H9 (cell line): ENCODE data around the gene ASMT. TPM values are rescaled to one million over a fixed set of nuclear protein-coding genes. Genes with fewer than 3 reads are reported as not detected.

Experiments
- DNase-seq: peaks from one replicate; pipeline ENCODE4 v3.0.0-alpha.2; 2017
- H2AFZ ChIP-seq: one replicate; pipeline ENCODE4 v1.6.1; 2013; ENCODE audit warnings: mild to moderate bottlenecking, low read length, control low read depth, moderate library complexity
- H2AK5ac ChIP-seq: 2 replicates; pipeline ENCODE4 v1.6.1; 2013; ENCODE audit warnings: low read length, control low read depth, mixed read lengths; ENCODE audit not compliant: insufficient read length
- H2BK120ac ChIP-seq: one replicate; pipeline ENCODE4 v1.6.1; 2013; ENCODE audit warnings: low read depth, mild to moderate bottlenecking, low read length, control low read depth, inconsistent platforms; ENCODE audit not compliant: poor library complexity, severe bottlenecking
- H2BK12ac ChIP-seq: 2 replicates; pipeline ENCODE4 v1.6.1; 2013; ENCODE audit warnings: low read length, control low read depth, mixed read lengths, low read depth; ENCODE audit not compliant: insufficient read length
- H2BK15ac ChIP-seq: 2 replicates; pipeline ENCODE4 v1.6.1; 2013; ENCODE audit warnings: low read depth, low read length, control low read depth
- H2BK20ac ChIP-seq: one replicate; pipeline ENCODE4 v1.6.1; 2013; ENCODE audit warnings: low read depth, mild to moderate bottlenecking, low read length, control low read depth, inconsistent platforms; ENCODE audit not compliant: poor library complexity, severe bottlenecking
- H2BK5ac ChIP-seq: 2 replicates; pipeline ENCODE4 v1.6.1; 2013; ENCODE audit warnings: low read length, control low read depth, mixed read lengths; ENCODE audit not compliant: insufficient read length
- H3K14ac ChIP-seq: 2 replicates; pipeline ENCODE4 v1.6.1; 2013; ENCODE audit warnings: low read length, control low read depth; ENCODE audit not compliant: insufficient read depth
- H3K18ac ChIP-seq: 2 replicates; pipeline ENCODE4 v1.6.1; 2013; ENCODE audit warnings: low read depth, mild to moderate bottlenecking, mixed read lengths, low read length, control low read depth; ENCODE audit not compliant: insufficient read length
- H3K23ac ChIP-seq: 2 replicates; pipeline ENCODE4 v1.6.1; 2013; ENCODE audit warnings: low read length, control low read depth, mixed read lengths, low read depth; ENCODE audit not compliant: insufficient read length
- H3K23me2 ChIP-seq: 2 replicates; pipeline ENCODE4 v1.6.1; 2013; ENCODE audit warnings: low read depth, mild to moderate bottlenecking, mixed read lengths, low read length, control low read depth; ENCODE audit not compliant: insufficient read length, poor library complexity, severe bottlenecking
- H3K27ac ChIP-seq: 2 replicates; pipeline ENCODE4 v1.5.1; 2013; ENCODE audit warnings: low read length, control low read depth, mixed read lengths, low read depth; ENCODE audit not compliant: insufficient read length
- H3K27me3 ChIP-seq: 2 replicates; pipeline ENCODE4 v1.6.1; 2013; ENCODE audit warnings: low read length, control low read depth, inconsistent platforms; ENCODE audit not compliant: insufficient read depth
- H3K4ac ChIP-seq: 2 replicates; pipeline ENCODE4 v1.6.1; 2013; ENCODE audit warnings: low read depth, mild to moderate bottlenecking, control low read depth, inconsistent platforms, low read length, moderate library complexity
- H3K4me1 ChIP-seq: 2 replicates; pipeline ENCODE4 v1.6.1; 2013; ENCODE audit warnings: low read length, control low read depth, inconsistent platforms; ENCODE audit not compliant: insufficient read depth
- H3K4me2 ChIP-seq: 2 replicates; pipeline ENCODE4 v1.6.1; 2013; ENCODE audit warnings: low read length, control low read depth, mixed read lengths; ENCODE audit not compliant: insufficient read length, insufficient read depth
- H3K56ac ChIP-seq: 2 replicates; pipeline ENCODE4 v1.6.1; 2013; ENCODE audit warnings: low read depth, mild to moderate bottlenecking, mixed read lengths, low read length, control low read depth; ENCODE audit not compliant: insufficient read length
- H3K79me1 ChIP-seq: 2 replicates; pipeline ENCODE4 v1.6.1; 2013; ENCODE audit warnings: low read depth, mild to moderate bottlenecking, moderate library complexity, low read length, control low read depth, inconsistent platforms; ENCODE audit not compliant: insufficient read depth, poor library complexity, severe bottlenecking
- H3K79me2 ChIP-seq: 2 replicates; pipeline ENCODE4 v1.6.1; 2013; ENCODE audit warnings: low read length, control low read depth, inconsistent platforms; ENCODE audit not compliant: insufficient read depth
- H3K9ac ChIP-seq: 2 replicates; pipeline ENCODE4 v1.6.1; 2013; ENCODE audit warnings: low read length, control low read depth, mixed read lengths; ENCODE audit not compliant: insufficient read length; ENCODE audit errors: extremely low read depth
- H3K9me3 ChIP-seq: one replicate; pipeline ENCODE4 v1.6.1; 2013; ENCODE audit warnings: low read depth, low read length, inconsistent platforms; ENCODE audit not compliant: control insufficient read depth
- H3T11ph ChIP-seq: one replicate; pipeline ENCODE4 v1.6.1; 2013; ENCODE audit warnings: mild to moderate bottlenecking, low read length, control low read depth, inconsistent platforms
- H4K20me1 ChIP-seq: one replicate; pipeline ENCODE4 v1.6.1; 2013; ENCODE audit not compliant: control insufficient read depth, insufficient read length, insufficient read depth
- H4K5ac ChIP-seq: 2 replicates; pipeline ENCODE4 v1.6.1; 2013; ENCODE audit warnings: low read depth, mild to moderate bottlenecking, mixed read lengths, low read length, control low read depth; ENCODE audit not compliant: insufficient read length
- H4K8ac ChIP-seq: replicated peaks from 2 replicates; pipeline ENCODE4 v1.6.1; 2013; ENCODE audit warnings: low read length, control low read depth, mixed read lengths, low read depth; ENCODE audit not compliant: insufficient read length
- H4K91ac ChIP-seq: 2 replicates; pipeline ENCODE4 v1.6.1; 2013; ENCODE audit warnings: low read depth, mild to moderate bottlenecking, moderate library complexity, mixed read lengths, low read length, control low read depth; ENCODE audit not compliant: insufficient read length
- H3K27ac Mint-ChIP-seq, 3 experiments: 2 replicates in 2 of 3; 3 replicates in 1 of 3; pipeline ENCODE4 v1.8.0; 2020 to 2021; ENCODE audit warnings: mixed read lengths in 3 of 3, mild to moderate bottlenecking in 1 of 3, moderate library complexity in 1 of 3
- H3K27me3 Mint-ChIP-seq: 2 replicates; pipeline ENCODE4 v1.8.0; 2021; ENCODE audit warnings: low read depth, mild to moderate bottlenecking, moderate library complexity, mixed read lengths
- H3K36me3 Mint-ChIP-seq, 3 experiments: 2 replicates in 2 of 3; 3 replicates in 1 of 3; pipeline ENCODE4 v1.8.0; 2020 to 2021; ENCODE audit warnings: low read depth in 3 of 3, mixed read lengths in 3 of 3; ENCODE audit not compliant: insufficient read depth in 1 of 3
- H3K4me1 Mint-ChIP-seq, 2 experiments: 2 replicates each; pipeline ENCODE4 v1.8.0; 2020; ENCODE audit warnings: mixed read lengths in 2 of 2
- H3K4me3 Mint-ChIP-seq, 2 experiments: 2 replicates in 1 of 2; 3 replicates in 1 of 2; pipeline ENCODE4 v1.8.0; 2020 to 2021; ENCODE audit warnings: mild to moderate bottlenecking in 2 of 2, mixed read lengths in 2 of 2, moderate library complexity in 1 of 2
- H3K9me3 Mint-ChIP-seq, 2 experiments: 2 replicates in 1 of 2; 3 replicates in 1 of 2; pipeline ENCODE4 v1.8.0; 2020; ENCODE audit warnings: mild to moderate bottlenecking in 2 of 2, mixed read lengths in 2 of 2, moderate library complexity in 1 of 2
- CTCF ChIP-seq: fragments of 200-600 bp; sonication (generic); conservative IDR thresholded peaks from 3 replicates; pipeline ENCODE4 v1.8.0; 2021; ENCODE audit warnings: antibody characterized with exemption, mild to moderate bottlenecking
- WGBS: extraction: QIAGEN DNeasy Blood & Tissue Kit; methylation state at CpG from one replicate; pipeline ENCODE4 v1.1.7; 2013; ENCODE audit warnings: missing lambda C conversion rate, low lambda C conversion rate, mixed read lengths; ENCODE audit not compliant: insufficient read length; ENCODE audit errors: extremely low coverage; 5-methylcytosine and 5-hydroxymethylcytosine counted together
- total RNA-seq: library from RNA; stranded (reverse); gene quantifications from 2 replicates; pipeline ENCODE4 v1.2.1, GENCODE V29; 2021

Gene ASMT
- total RNA-seq, 1 experiment from 2014 or later: 1.4 TPM

GRCh38 chrX:1656379-1656778, 41.5 kb downstream of the ASMT start:
- H3K79me2 ChIP-seq: no peaks in the 10 kb centered on the region
- no peak overlapping the region for H3K14ac ChIP-seq
- no CpG with 5 or more reads among the region's 14 CpGs for WGBS
- no peak overlapping the region for H2BK20ac ChIP-seq
- no peak overlapping the region for H2BK15ac ChIP-seq
- Mint-ChIP-seq H3K27me3 (no peaks in the 10 kb centered on the region), H3K4me3 (no peak overlapping the region), H3K27ac (no peak overlapping the region), H3K9me3 (peaks cover 2 to 18% of the 10 kb centered on the region in 2 experiments; a peak in 4 of 5 replicates), H3K36me3 (peaks cover 2 to 19% (median 4%) of the 10 kb centered on the region in 3 experiments; a peak in 4 of 7 replicates), H3K4me1 (peaks cover 19 to 28% of the 10 kb centered on the region in 2 experiments)
- peaks cover 3% of the 10 kb centered on the region; the same call in 1 of the 2 replicates for H3K4me1 ChIP-seq
- H2BK5ac ChIP-seq: no peak overlapping the region
- peaks cover 2% of the 10 kb centered on the region for H3K23me2 ChIP-seq
- no peak overlapping the region for H4K5ac ChIP-seq
- no peak overlapping the region for H2AFZ ChIP-seq
- no peaks in the 10 kb centered on the region for H3K27me3 ChIP-seq
- no peak overlapping the region for H3T11ph ChIP-seq
- H2AK5ac ChIP-seq: no peak overlapping the region
- H3K4me2 ChIP-seq: no peak overlapping the region
- H4K8ac ChIP-seq: no peak overlapping the region
- no peaks in the 10 kb centered on the region for H3K79me1 ChIP-seq
- H3K27ac ChIP-seq: no peak overlapping the region
- no peak overlapping the region for H3K23ac ChIP-seq
- no peak overlapping the region for H3K9ac ChIP-seq
- DNase-seq: no peak
- H2BK12ac ChIP-seq: no peak overlapping the region
- no peak overlapping the region for H3K4ac ChIP-seq
- no peaks in the 10 kb centered on the region for H4K20me1 ChIP-seq
- TF ChIP-seq CTCF: no peak
- no peak overlapping the region for H3K18ac ChIP-seq
- H2BK120ac ChIP-seq: no peak overlapping the region
- H3K56ac ChIP-seq: no peak overlapping the region
- H3K9me3 ChIP-seq: no peaks in the 10 kb centered on the region
- H4K91ac ChIP-seq: no peak overlapping the region
